AG04450 (cell line): ENCODE results near the gene KRT75. TPM values are rescaled to one million over a fixed set of nuclear protein-coding genes. Genes with fewer than 3 reads are reported as not detected.

ENCODE experiments used
- CTCF ChIA-PET: fragments of 300-600, 350-600 bp; formaldehyde crosslinking; extraction: SDS; loops from one replicate; lab custom pipeline; 2022; ENCODE audit warnings: antibody characterized with exemption, inconsistent platforms; lab: Charles Lee
- POLR2A ChIA-PET: fragments of 350-600 bp; formaldehyde crosslinking; extraction: SDS; loops from one replicate; lab custom pipeline; 2021; ENCODE audit warnings: antibody characterized with exemption, inconsistent platforms; lab: Yijun Ruan, JAX
- DNase-seq: peaks from one replicate; pipeline ENCODE4 v3.0.0-alpha.2; 2011; ENCODE audit warnings: low read depth, low spot score
- H3K27ac ChIP-seq: one replicate; pipeline ENCODE4 v1.5.1; 2012; ENCODE audit warnings: low read depth, low read length, control low read depth
- H3K27me3 ChIP-seq: one replicate; pipeline ENCODE4 v1.6.0; 2012; ENCODE audit warnings: low read length; ENCODE audit not compliant: control insufficient read depth, insufficient read depth
- H3K4me3 ChIP-seq: 2 replicates; pipeline ENCODE4 v1.5.1; 2011; ENCODE audit warnings: mild to moderate bottlenecking, low read depth, low read length, control low read depth
- H3K9me3 ChIP-seq: 2 replicates; pipeline ENCODE4 v1.5.1; 2012; ENCODE audit warnings: low read length; ENCODE audit not compliant: control insufficient read depth, insufficient read depth
- polyA plus RNA-seq: library from polyadenylated mRNA; depleted of rRNA; stranded (reverse); fragments of >200 nt; gene quantifications from 2 replicates; pipeline ENCODE4 v1.2.3, GENCODE V29; 2011
- TF ChIP-seq, protein P1 (sequence below): IDR thresholded peaks from 2 replicates; pipeline ENCODE4 v1.5.1; 2011; ENCODE audit warnings: low read depth, low read length, control low read depth, inconsistent platforms

Gene KRT75
- polyA plus RNA-seq, 1 experiment: not detected

- DNase-seq: no peak
- H3K9me3 ChIP-seq: no peaks in the 10 kb centered on the region
- peaks cover 8% of the 10 kb centered on the region for H3K27me3 ChIP-seq
- TF ChIP-seq, protein P1, sequence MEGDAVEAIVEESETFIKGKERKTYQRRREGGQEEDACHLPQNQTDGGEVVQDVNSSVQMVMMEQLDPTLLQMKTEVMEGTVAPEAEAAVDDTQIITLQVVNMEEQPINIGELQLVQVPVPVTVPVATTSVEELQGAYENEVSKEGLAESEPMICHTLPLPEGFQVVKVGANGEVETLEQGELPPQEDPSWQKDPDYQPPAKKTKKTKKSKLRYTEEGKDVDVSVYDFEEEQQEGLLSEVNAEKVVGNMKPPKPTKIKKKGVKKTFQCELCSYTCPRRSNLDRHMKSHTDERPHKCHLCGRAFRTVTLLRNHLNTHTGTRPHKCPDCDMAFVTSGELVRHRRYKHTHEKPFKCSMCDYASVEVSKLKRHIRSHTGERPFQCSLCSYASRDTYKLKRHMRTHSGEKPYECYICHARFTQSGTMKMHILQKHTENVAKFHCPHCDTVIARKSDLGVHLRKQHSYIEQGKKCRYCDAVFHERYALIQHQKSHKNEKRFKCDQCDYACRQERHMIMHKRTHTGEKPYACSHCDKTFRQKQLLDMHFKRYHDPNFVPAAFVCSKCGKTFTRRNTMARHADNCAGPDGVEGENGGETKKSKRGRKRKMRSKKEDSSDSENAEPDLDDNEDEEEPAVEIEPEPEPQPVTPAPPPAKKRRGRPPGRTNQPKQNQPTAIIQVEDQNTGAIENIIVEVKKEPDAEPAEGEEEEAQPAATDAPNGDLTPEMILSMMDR: no peak
- no peak overlapping the region for H3K27ac ChIP-seq
- ChIA-PET CTCF (no interaction called here), POLR2A (no interaction called here)
- H3K4me3 ChIP-seq: no peak overlapping the region
Measured at GRCh38 chr12:52436828-52437474, 2.8 kb upstream of the KRT75 start.

DNA sequence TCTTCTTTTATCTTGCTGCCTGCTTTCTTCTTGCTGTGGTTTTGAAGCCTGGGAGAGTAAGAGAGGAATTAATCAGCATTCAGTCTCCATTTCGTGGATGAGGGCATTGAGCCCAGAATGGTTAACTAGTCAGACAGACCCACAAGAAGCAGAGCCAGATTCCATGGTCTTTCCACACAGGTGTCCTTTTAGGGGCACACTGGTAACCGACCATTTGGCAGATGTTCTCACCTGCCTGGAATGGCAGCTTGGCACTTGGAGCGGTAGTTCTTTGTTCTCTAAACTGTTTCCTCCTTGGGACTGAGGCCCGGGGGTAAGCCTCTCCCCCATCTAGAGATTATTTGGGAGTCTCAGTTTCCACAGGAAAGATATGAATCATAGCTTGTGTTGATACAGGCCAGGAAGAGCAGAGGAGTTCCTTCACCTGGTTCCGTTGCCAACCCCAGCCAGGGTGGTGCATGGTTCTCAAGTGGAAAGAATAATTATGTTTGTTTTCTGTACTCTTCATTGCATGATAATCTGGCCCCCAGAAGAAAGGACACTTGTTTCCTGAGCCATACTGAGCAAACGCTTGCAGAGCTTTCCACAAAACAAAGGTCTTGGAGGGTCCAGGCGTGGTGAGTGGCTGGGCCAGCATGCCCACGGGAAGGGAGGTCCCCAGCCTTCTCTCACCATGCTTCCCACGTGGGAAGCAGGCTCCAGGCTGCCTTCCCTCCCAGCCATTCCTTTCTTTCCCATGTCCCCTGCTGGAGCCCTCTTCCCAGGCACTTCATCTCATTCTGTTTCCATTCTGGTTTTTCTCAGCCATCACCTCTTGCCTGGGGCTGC, 2.0 kb upstream of the KRT75 start:
- DNase-seq: no peak
- TF ChIP-seq, protein P1: no peak
- ChIA-PET POLR2A (no interaction called here), CTCF (no interaction called here)
- Histone ChIP-seq H3K9me3 (no peaks in the 10 kb centered on the region), H3K27me3 (peaks cover 10% of the 10 kb centered on the region), H3K27ac (no peak overlapping the region), H3K4me3 (no peak overlapping the region)

- no peak for DNase-seq
- Histone ChIP-seq H3K27ac (no peak overlapping the region), H3K27me3 (peaks cover 12% of the 10 kb centered on the region), H3K4me3 (no peak overlapping the region), H3K9me3 (no peaks in the 10 kb centered on the region)
- ChIA-PET POLR2A (no interaction called here), CTCF (no interaction called here)
- TF ChIP-seq, protein P1: no peak
Measured at GRCh38 chr12:52435659-52435999, 1.5 kb upstream of the KRT75 start.

DNA sequence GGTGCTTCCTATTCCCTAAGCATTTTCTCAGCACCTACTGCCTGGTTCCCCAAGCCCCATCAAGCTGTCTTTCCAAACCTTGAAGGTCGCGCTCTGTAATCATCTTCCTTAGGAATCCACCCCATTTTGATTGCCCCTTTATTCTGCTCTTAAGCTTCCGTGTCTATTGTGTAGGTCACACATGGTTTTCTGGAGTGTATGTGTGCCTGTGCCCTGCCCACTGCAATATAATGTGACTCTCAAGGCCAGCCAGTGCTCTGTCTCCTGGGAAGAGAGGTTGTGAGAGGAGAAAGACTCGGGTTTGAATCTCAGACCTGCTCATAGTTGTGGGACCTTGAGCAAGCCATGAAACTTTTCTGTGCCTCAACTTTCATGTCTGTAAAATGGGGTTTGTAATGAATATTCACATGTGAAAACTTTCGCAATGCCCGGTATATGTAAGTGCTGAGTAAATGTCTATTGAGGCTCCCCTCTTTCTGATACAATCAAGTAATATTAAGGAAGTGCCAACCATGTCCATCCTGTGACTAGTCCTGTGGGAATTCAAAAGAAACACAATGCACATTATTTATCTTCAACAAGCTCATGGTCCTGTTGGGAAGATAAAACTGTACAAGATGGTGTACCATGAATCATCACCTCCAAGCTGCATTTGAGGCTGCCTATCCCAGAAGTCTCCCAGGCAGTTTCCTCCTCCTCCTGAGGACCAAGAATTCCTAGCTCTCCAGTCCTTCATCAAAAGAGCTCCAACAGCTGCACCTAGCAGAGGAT, 774 bp upstream of the KRT75 start:
- DNase-seq: no peak
- POLR2A ChIA-PET: no interaction called here
- CTCF ChIA-PET: no interaction called here
- TF ChIP-seq, protein P1: no peak
- Histone ChIP-seq H3K27me3 (peaks cover 12% of the 10 kb centered on the region), H3K4me3 (no peak overlapping the region), H3K9me3 (no peaks in the 10 kb centered on the region), H3K27ac (no peak overlapping the region)
